Gastroesophageal sphincter (tissue), 3 donors: ENCODE data around the gene PARP16.

Source experiments
- CTCF ChIP-seq, 4 experiments: fragments of 200-600 bp in 2 of 4; fragments of 450-650 bp in 2 of 4; sonication (generic) in 1 of 4; IDR thresholded peaks; one replicate each; pipeline ENCODE4 v1.5.1; 2017 to 2019; ENCODE audit warnings: antibody characterized with exemption in 4 of 4, mild to moderate bottlenecking in 2 of 4, moderate library complexity in 2 of 4
- EP300 ChIP-seq: sonication (generic); formaldehyde crosslinking; IDR thresholded peaks from one replicate; pipeline ENCODE4 v1.6.1; 2017; ENCODE audit warnings: antibody characterized with exemption, mild to moderate bottlenecking
- POLR2A ChIP-seq, 2 donors: fragments of 450-650 bp; IDR thresholded peaks; one replicate each; pipeline ENCODE4 v1.6.1; 2017; ENCODE audit warnings: antibody characterized with exemption in 2 of 2, mild to moderate bottlenecking in 2 of 2, moderate library complexity in 1 of 2
- POLR2AphosphoS5 ChIP-seq: sonication (generic); formaldehyde crosslinking; IDR thresholded peaks from one replicate; pipeline ENCODE4 v1.6.1; 2017; ENCODE audit warnings: antibody characterized with exemption

GRCh38 chr15:65318870-65319356, 32.2 kb upstream of the PARP16 start:
- peak in 3 of 4 experiments; percentile 93 to 96 (median 94) for TF ChIP-seq CTCF (IDR thresholded peaks at IDR 0.05)
- no peak for TF ChIP-seq POLR2AphosphoS5
- no peak for TF ChIP-seq POLR2A (IDR thresholded peaks at IDR 0.05)
- TF ChIP-seq EP300: no peak
